Activated T-cell treated with anti-CD3 and anti-CD28 coated beads, Interleukin-2, amount 50 U/mL, for 1 hour (primary cell): ENCODE results near the gene PIGX.
"Not testable (repeated sequence)": the region's sequence is repeated elsewhere in the genome, so short reads cannot be mapped to it uniquely, and the experiment has no call there.

Experiments used
- DNase-seq: peaks from one replicate; pipeline ENCODE4 v3.0.0-alpha.2; 2020

PIGX gene

DNA sequence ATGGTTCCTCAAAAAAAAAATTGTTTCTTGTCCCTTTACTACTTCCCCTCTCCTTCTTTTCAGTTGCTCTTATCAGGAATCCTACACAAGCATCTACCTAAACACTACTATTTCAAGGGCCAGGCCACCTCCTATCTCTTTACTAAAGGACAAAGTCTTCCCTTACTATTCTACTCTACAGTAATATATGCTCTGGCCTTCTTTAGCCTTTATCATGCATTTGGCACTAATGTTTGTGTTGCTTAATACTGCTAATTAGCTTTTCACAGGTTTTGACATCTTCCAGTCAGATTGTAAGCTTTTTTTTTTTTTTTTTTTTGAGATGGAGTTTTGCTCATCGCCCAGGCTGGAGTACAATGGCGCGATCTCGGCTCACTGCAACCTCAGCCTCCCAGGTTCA is 5.4 kb upstream of the PIGX start:
- DNase-seq, result no peak

DNA sequence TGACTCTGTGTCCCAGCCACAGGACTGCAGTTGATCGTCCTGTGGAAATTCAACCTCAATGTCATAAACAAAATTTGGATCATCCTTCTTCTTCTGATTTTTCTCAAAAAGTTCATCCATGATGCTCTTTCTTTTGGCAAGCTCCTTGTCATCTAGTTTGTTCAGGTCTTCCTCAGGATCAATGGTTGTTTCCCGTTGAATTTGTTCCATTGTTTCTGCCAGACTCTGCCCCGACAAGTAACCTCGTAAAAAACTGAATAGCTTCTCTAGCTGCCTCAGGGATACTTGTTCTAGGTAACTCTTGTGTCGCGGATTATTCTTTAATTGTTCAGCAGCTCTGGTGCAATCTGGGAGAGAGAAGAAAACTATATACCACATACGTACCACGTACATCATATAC is 4.6 kb upstream of the PIGX start:
- DNase-seq, result no peak

DNA sequence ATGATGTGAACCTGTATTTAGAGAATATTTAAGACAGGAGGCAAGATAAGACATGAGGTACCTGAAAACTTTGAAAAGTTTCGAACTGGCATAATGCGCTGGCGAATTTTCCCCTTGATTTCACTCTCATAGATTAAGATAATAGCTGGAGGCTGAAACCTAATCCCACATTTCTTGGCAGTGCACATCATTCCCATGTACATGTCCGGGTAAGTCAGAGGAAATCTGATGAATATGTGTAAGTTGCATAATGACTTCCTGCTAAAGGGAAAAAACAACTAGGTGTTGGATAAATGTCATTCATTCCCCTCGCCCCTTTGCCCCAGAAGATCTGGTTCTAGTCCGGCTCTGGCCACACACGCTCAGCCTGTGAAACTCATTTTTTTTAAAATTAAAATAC is 3.7 kb upstream of the PIGX start:
- no peak for DNase-seq

DNA sequence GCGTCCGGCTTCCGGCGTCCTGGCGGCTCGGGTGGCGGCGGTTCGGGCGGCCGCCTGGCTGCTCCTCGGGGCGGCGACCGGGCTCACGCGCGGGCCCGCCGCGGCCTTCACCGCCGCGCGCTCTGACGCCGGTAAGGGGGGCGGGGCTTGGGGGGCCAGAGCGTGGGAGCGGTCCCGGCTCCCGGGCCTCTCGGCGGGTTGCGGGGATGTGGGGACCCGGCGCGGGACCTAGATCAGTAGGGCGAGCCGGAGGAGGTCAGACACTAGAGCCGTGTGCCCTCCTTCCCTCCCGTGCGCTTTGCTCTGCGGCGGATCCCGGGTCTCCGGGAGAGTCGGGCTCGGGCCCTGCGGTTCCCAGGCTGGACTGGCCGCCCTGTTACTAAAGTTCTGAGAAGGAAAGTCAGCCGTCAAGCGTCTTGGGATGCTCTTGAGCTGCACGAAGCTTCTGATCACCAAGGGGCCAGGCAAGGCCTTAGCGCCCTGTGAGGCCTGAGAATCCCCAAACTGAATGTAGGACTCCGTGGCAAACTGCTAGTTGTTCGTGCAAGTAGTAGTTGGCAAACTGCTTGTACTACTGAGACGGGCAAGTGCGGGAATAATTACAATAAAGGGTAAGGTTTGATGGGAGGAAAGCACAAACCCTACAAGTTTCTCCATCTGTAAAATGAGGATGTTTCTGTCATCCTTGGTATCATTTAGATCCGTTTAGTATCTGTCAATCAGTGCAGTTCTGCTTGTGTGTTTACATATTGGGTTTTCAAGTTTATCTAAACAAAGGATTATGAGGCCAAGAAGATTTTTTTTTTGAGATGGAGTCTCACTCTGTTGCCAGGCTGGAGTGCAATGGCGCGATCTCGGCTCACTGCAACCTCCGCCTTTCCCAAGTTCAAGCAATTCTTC is 587 bp downstream of the PIGX start:
- DNase-seq, result no peak

DNA sequence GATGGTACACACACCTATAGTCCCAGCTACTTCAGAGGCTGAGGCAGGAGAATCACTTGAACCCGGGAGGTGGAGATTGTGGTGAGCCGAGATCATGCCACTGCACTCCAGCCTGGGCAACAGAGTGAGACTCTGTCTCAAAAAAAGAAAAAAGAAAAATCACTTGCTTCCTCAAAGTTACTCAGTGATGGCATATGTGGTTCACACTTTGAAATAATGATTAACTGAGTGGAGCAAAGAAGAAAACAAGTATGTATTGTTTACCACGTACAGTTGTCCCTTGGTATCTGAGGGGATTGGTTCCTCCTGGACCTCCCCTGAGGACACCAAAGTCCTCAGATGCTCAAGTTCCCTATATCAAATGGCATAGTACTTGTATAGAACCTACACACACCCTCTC is 5.0 kb downstream of the PIGX start:
- DNase-seq, result not testable (repeated sequence)

DNA sequence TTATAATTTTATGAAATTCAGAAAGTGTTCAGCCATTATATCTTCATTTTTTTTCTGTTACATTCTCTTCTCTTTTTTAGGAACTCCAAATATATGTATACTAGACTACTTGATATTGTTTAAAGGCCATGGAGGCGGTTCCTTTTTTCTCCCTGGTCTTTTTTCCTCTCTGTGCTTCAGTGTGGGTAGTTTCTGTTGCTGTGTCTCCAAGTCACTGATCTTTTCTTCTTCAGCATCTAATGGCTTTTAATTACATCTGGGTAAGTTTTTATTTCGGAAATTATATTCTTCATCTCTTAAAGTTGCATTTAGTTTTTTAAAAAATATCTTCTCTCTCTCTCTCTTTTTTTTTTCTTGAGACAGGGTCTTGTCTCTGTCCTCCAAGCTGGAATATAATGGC is 8.9 kb downstream of the PIGX start:
- no peak for DNase-seq

DNA sequence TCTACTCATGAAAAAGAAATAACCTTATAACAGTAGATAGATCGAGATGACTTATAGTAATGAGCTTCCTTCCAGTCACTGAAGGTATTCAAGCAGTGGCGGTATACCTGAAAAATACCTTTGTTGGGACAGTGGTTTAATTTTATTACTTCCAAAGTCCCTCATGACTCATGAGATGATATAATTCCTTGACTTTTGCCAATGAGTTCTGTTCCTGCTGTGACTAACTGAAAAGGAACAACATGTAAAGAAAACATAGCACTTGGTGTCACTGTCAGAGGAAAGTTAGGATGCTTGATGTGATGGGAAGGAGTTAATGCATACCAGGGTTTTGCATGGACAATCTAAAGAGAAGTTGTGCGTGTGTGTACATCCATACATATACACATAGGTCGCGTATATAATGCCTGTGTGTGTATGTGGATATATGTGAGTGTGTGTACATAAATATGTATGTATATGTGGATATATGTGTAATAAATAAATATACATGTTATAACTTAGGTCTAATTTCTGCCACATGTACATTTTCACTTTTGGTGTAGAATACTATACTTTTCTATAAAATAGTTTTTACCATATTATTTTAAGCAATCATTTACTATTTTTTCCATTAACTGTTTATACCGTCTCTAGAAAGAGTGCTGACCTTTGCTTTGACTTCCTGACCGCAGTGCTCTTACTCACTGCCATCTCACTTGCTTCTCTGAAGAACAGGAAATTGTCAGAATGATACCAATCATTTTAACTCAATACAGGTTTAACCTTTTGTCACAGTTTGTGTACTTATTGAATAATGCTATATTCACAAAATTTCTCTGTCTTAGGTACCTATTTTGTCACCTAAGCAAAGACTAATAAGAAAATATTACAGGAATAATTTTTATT is 14.9 kb downstream of the PIGX start:
- DNase-seq, result no peak

DNA sequence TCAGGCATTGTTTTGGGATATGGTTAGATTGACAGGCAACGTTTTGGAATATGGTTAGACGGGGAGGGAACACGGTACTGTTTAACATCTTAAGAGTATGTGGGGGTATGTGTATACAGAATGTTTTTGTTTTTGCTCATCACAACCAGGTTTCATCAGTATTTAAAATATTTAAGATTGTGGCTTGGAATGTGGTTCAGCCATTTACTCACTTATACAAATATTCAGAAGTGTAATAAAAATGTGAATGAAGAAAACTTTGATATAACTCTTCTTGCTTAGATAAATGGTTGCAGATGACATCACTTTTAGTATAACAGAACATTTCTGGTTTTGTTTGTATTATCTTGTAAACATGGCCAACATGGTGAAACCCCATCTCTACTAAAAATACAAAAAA is 23.6 kb downstream of the PIGX start:
- DNase-seq, result no peak

DNA sequence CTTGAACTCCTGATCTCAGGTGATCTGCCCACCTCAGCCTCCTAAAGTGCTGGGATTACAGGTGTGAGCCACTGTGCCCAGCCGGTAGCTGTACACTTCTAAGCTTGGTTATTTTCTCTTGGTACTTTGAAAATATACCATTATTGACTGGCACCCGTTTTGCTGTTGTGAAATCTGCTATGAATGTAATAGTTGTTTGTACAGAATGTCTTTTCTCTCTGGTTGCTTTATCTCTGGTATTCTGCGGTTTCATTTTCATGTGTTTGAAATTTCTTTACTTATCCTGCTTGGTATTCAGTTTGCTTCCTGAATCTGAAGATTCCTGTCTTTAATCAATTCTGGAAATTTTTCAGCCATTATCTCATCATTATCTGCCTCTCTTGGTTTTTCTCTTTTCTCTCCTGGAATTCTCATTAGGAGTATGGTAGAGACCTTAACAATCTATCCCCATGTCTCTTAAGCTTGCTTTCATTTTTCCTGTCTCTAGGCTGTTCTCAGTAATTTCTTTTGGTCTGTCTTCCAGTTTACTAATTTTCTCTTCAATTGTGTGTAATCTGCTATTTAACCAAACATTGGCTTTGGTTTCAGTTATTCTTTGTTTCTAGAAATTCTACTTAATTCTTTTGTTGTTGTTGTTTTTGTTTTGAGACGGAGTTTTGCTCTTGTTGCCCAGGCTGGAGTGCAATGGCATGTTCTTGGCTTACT is 24.6 kb downstream of the PIGX start:
- DNase-seq, result no peak

DNA sequence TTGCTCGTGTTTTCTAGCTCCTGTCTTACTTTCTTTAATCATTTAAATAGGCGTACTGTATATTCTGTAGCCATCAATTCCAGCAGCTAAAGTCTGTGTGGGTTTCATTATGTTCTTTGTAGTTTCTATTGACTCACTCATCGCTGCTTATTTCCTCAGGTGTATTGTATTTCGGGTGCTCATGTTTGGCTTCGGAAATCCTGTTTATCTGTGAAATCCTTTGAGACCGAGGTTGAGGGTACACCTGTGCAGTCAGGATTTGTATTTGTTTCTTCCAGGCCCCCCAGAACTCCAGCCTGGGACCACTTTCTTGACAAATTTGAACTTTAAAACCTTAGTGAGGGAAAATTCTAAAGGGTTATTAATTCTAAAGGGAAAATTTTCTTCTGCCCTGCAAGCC is 25.5 kb downstream of the PIGX start:
- DNase-seq, result no peak

DNA sequence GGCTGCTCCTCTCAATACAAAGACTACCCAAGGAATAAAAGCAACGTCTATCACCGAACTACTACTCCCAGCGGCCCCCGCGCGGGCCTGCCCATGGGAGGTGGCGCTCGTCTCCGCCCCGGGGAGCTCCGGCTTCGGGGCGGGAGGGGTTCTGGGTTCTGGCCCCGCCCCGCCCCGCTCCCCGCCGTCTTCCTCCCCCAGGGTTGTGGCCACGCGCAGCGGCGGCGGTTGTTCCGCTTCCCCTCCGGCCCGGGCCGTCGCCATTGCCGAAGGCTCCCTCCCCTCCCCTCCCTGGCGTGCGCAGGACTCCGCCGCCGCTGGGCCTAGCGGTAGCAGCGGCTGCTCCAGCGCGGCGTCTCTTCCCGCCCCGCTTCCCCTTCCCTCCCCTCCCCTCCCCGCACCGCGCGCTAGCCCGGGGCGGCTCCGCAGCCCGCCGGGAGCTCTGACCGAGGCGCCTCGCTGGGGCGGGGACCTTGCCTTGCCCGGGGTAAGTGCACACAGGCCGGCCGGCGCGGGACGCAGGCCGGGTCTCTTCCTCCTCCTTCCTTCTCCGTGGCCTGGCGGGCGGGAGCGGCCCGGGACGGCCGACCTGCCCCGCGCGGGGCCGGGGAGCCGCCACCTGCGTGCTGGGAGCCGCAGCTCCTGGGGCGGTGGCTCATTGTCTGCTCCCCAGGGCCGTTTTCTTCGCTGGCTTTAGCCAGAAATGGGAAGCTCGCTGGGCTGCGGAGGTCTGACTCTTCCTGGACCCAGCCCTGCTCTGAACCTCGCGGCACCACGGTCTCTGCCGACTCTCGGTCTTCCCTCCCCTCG is 27.7 kb downstream of the PIGX start, which contains the start of gene PAK2:
PAK2 (plus strand) TSS at position 187 of the 810 bp plus-strand sequence. CDS start 42,790 bp downstream, outside the sequence.
- peak; percentile 91 for DNase-seq

DNA sequence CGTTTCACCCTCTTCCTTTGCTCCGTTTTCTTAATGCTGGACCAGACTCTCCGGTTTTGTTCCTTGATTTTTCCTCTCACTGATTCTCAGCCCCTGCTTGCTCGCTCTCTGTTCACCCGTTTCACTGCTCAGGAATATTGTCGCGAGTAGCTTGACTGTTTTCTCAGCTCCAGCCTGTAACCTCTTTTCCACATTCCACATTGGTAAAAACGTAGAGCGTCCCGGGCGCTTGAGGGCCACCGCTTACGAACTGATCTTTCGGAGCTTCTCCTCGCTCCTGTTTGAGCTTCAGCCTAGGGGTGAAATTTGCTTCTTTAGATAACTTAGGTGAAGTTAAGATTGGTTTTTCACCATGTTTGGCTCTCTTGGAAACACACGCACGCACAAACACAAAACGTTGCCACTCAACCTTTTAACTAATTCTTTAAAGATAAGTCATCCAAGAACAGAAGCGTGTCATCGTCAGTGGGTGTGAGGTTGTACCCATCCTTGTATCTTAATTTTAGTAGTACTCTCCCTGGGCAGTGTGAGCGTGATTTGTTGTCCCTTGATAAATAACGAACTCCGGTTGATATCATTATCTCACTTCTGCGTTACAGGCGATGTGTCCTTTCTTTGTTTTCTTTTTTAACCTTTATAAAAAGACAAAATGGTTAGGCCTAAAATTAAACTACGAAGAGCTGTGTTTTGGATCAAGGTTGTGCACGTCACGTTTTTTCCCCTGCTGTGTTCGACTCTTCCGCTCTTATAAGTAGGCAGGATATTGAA is 28.5 kb downstream of the PIGX start:
- DNase-seq, result no peak

DNA sequence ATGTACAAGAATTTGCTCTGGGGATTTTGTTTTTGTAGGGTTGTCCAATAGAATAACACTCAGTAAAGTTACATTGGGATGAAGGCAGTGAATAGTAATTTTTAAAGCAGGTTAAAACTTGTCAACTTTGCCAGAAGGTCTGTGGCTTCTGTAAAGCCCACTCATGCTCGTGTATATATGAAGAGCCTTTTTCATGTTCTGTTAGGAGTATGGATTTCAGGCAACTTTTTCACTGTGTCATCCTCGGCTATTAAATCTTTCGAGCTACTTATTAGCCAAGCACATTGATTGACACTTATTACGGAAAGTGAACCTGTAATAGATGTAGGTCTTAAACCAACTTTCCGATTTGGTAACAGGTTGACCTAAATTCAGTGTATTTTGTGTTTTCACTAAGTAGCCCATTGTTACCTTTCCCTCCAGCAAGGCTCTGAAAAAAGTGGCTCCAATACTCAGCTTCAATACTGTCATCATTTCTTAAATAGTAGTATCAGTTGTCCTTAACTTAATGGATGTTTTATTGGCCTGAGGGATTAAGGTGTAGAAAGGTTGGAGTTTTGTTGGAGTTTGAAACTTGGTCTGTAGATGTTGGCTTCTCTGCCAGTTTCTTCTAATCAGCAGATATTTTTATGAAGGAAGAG is 29.2 kb downstream of the PIGX start:
- DNase-seq, result no peak

DNA sequence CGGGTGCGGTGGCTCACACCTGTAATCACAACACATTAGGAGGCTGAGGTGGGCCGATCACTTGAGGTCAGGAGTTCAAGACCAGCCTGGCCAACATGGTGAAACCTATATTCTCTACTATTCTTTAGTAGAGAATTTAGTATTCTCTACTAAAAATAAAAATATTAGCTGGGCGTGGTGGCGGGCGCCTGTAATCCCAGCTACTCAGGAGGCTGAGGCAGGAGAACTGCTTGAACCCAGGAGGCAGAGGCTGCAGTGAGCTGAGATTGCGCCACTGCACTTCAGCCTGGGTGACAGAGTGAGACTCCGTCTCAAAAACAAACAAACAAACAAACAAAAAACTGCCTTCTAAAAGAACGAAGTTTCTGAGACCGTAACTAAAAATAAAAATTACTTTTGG is 31.4 kb downstream of the PIGX start:
- DNase-seq, result not testable (repeated sequence)

DNA sequence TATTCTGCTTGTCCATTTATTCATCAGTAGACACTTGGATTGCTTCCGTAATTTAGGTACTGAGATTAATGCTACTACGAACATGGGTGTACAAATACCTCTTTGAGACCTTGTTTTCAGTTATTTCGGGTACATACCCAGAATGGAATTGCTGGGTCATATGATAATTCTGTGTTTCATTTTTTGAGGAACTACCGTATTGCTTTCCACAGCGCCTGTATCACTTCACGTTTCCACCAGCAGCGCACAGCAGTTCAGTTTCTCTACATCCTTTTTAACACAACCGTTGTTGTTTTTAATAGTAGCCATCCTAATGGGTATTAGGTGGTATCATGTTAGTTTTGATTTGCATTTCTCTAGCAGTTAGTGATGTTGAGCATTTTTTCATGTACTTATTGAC is 36.9 kb downstream of the PIGX start:
- no peak for DNase-seq

DNA sequence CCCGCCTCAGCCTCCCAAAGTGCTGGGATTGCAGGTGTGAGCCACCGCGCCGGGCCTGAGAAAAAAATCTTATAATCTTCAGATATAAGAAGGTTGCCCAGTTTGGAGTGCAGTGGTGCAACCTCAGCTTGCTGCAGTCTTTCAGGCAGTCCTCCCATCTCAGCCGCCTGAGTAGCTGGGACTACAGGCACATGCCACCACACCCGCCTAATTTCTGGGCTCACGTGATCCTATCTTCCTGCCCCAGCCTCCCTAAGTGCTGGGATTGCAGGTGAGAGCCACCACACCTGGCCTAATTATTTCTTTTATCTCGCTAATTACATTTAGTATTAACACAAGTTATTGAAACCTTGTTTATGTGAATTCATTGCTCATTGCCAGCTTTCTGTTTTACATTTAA is 41.0 kb downstream of the PIGX start:
- DNase-seq, result no peak

DNA sequence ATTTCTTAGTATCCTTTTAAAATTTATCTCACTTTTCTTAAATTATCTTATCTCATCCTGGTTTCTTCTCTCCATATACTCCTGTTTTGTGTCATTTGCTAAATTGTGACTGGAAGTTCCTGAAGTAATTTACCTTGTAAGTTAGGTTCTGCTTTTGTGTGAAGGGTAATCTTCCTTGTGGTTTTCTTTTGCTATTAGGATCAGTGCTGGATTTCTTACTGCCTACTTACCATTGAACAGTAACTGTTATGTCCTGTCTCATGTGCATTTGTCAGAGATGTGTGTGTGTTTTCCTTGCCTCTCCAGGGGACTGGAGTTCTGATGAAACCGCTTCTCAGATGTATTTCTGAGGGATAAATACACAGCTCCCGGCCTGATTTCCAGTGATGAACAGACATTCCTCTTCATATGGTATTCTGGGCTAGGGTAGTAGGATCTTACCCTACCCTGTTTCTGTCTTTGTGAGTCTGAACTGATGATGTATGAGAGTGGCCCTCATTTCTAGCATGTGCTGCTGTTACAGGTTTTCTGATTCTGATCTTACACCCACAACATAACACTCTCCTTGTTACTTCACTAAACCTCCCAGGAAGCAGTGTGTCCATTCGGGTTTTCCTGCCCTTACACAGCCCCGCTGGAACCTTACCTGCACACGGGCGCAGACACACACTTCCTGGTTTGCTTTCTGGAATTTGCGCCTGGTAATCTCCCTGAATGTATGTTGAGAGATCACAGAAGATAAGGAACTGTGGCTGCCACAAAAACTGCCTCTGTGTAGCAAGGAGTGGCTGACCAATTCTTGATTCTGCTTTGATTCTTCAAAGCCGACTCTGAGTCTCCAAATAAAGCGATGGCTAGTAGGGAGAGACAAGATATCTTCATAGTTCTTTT is 42.2 kb downstream of the PIGX start:
- DNase-seq, result no peak

DNA sequence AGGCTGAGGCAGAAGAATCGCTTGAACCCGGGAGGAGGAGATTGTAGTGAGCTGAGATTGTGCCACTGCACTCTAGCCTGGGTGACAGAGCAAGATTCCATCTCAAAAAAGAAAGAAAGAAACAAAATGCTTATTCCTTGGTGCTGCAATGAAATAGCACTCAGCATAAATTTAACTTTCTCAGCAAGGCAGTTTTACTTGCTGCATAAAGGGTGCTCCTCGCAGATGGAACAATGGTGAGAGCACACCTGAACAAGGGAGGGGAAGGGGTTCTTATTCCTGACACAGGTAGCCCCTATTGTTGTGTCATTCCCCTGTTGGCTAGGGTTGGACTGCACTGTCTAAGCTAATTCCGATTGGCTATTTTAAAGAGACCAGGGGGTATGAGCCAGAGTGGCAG is 44.6 kb downstream of the PIGX start:
- DNase-seq, result no peak

DNA sequence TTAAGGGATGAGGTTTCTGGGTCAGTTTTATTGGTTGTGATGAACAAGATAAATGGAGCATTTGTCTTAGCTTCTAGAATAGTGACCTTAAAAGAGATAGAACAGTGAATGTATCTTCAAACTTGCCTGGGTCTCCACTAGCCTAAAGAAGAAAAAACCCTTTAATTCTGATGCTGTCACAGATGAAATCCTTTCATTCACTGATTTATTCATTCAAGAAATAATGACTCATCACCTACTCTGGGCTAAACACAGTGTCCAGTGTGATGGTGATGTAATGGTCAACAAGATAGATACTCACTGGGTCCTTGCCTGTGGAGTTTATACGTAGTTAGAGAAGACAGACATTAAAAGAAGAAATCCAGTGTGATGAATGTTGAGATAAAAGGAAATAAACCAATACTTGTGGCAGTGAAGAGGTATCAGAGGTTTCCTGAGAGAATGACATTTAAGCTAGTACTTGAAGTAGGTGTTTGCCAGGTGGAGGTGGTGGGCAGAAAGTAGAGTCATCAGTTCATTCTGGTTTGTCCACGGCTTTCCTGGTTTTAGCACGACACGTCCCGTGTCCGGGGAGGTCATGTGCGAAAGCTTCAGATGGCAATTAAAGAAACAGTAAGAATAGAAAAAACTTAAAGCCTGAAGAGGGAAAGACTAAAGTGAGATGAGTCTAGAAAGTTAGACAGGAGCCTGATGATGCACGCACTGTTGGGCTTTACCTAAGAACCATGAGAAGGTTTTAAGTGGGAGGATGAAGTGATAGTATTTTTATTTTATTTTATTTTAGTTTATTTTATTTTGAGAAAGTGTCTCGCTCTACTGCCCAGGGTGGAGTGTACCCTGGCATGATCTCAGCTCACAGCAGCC is 45.9 kb downstream of the PIGX start:
- no peak for DNase-seq
